ENCODE results near the gene ARL8A. TPM values are rescaled to one million over a fixed set of nuclear protein-coding genes. Genes with fewer than 3 reads are reported as not detected.
"Not testable (repeated sequence)": the region's sequence is repeated elsewhere in the genome, so short reads cannot be mapped to it uniquely, and the experiment has no call there.

Gene ARL8A
- total RNA-seq, 1 donor from 2014 or later, result 59.7 TPM

- Histone ChIP-seq H3K4me3 (ENCODE audit: low read depth, low read length) (no peak overlapping the region), H3K27me3 (ENCODE audit: control insufficient read depth, insufficient read depth, low read length) (peaks cover 43% of the 10 kb centered on the region), H3K36me3 (ENCODE audit: control insufficient read depth, insufficient read depth, low read length) (no peaks in the 10 kb centered on the region)
- TF ChIP-seq CTCF (IDR thresholded peaks at IDR 0.05; ENCODE audit: insufficient read depth, low read length, poor library complexity, severe bottlenecking), result peak; percentile 93
- peak; percentile 48 for DNase-seq (ENCODE audit: low read depth)
Measured at GRCh38 chr1:202184750-202185460, 40.4 kb upstream of the ARL8A start.

GRCh38 chr1:202182040-202182877 lies 37.7 kb upstream of the ARL8A start:
- TF ChIP-seq CTCF (IDR thresholded peaks at IDR 0.05; ENCODE audit: insufficient read depth, low read length, poor library complexity, severe bottlenecking), result no peak
- no peaks in the 10 kb centered on the region for H3K36me3 ChIP-seq (ENCODE audit: control insufficient read depth, insufficient read depth, low read length)
- peaks cover 38% of the 10 kb centered on the region for H3K27me3 ChIP-seq (ENCODE audit: control insufficient read depth, insufficient read depth, low read length)

GRCh38 chr1:202181586-202181985 lies 37.0 kb upstream of the ARL8A start:
- no peak overlapping the region for H3K4me3 ChIP-seq (ENCODE audit: low read depth, low read length)
- no peaks in the 10 kb centered on the region for H3K36me3 ChIP-seq (ENCODE audit: control insufficient read depth, insufficient read depth, low read length)
- no peak for DNase-seq (ENCODE audit: low read depth)
- TF ChIP-seq CTCF (IDR thresholded peaks at IDR 0.05; ENCODE audit: insufficient read depth, low read length, poor library complexity, severe bottlenecking), result no peak
- peaks cover 37% of the 10 kb centered on the region for H3K27me3 ChIP-seq (ENCODE audit: control insufficient read depth, insufficient read depth, low read length)

More at GRCh38 chr1:202182040-202182877, 37.7 kb upstream of the ARL8A start:
- DNase-seq (ENCODE audit: low read depth), result no peak
- H3K4me3 ChIP-seq (ENCODE audit: low read depth, low read length), result no peak overlapping the region

- H3K27me3 ChIP-seq (ENCODE audit: control insufficient read depth, insufficient read depth, low read length), result peaks cover 32% of the 10 kb centered on the region
- H3K4me3 ChIP-seq (ENCODE audit: low read depth, low read length); H3K36me3 ChIP-seq (ENCODE audit: control insufficient read depth, insufficient read depth, low read length); DNase-seq (ENCODE audit: low read depth): not testable (repeated sequence)
Measured at GRCh38 chr1:202180751-202181139, 36.2 kb upstream of the ARL8A start.

GRCh38 chr1:202179828-202180750 lies 35.6 kb upstream of the ARL8A start:
- Histone ChIP-seq H3K4me3 (ENCODE audit: low read depth, low read length) (no peak overlapping the region), H3K36me3 (ENCODE audit: control insufficient read depth, insufficient read depth, low read length) (no peaks in the 10 kb centered on the region), H3K27me3 (ENCODE audit: control insufficient read depth, insufficient read depth, low read length) (peaks cover 27% of the 10 kb centered on the region)
- DNase-seq (ENCODE audit: low read depth), result no peak
- no peak for TF ChIP-seq CTCF (IDR thresholded peaks at IDR 0.05; ENCODE audit: insufficient read depth, low read length, poor library complexity, severe bottlenecking)
